Left ventricle myocardium inferior (tissue), 1 donor: ENCODE measurements around the gene EHBP1. TPM values are rescaled to one million over a fixed set of nuclear protein-coding genes. Genes with fewer than 3 reads are reported as not detected.

ENCODE experiments used
- DNase-seq: peaks from one replicate; pipeline ENCODE4 v3.0.0-alpha.2; 2020
- H3K27ac ChIP-seq: fragments of 200-600 bp; replicated peaks from 2 replicates; pipeline ENCODE4 v1.8.0; 2021
- H3K27me3 ChIP-seq: fragments of 200-600 bp; 2 replicates; pipeline ENCODE4 v1.8.0; 2021; ENCODE audit warnings: low read depth
- H3K36me3 ChIP-seq: fragments of 200-600 bp; 2 replicates; pipeline ENCODE4 v1.8.0; 2021
- H3K4me1 ChIP-seq: fragments of 200-600 bp; 2 replicates; pipeline ENCODE4 v1.8.0; 2021
- H3K4me3 ChIP-seq: fragments of 200-600 bp; 2 replicates; pipeline ENCODE4 v1.8.0; 2021; ENCODE audit warnings: mild to moderate bottlenecking, moderate library complexity
- H3K9me3 ChIP-seq: fragments of 200-600 bp; replicated peaks from 2 replicates; pipeline ENCODE4 v1.8.0; 2021
- CTCF ChIP-seq: fragments of 200-600 bp; IDR thresholded peaks from 2 replicates; pipeline ENCODE4 v1.8.0; 2021; ENCODE audit warnings: antibody characterized with exemption, mild to moderate bottlenecking, borderline replicate concordance
- intact Hi-C: fragments of 100-400 bp; cut with micrococcal nuclease; formaldehyde crosslinking; loops from one replicate; pipeline ENCODE4 v1.11.0; 2022
- total RNA-seq: library from RNA; stranded (reverse); fragmentation: NEBNext Ultra II Directional; extraction: Animal tissue kit (Norgen Biotek cat#: 25700); gene quantifications from one replicate; pipeline ENCODE4 v1.2.1, GENCODE V29; 2021
- donor health status: DM: no; HTN: yes; CAD: no; lungs with severe emphysema.

Gene EHBP1
- total RNA-seq, 1 donor from 2014 or later = 20.4 TPM

- Histone ChIP-seq H3K27ac (no peak overlapping the region), H3K36me3 (peaks cover 13% of the 10 kb centered on the region), H3K4me1 (no peaks in the 10 kb centered on the region), H3K4me3 (no peak overlapping the region), H3K9me3 (no peaks in the 10 kb centered on the region), H3K27me3 (no peaks in the 10 kb centered on the region)
- no peak for DNase-seq
- intact Hi-C loops = no loop called here
- TF ChIP-seq CTCF = peak; percentile 44
Observed at GRCh38 chr2:63023444-63023843, 317.9 kb downstream of the EHBP1 start.

GRCh38 chr2:63027220-63027619, 321.7 kb downstream of the EHBP1 start:
- intact Hi-C loops = no loop called here
- Histone ChIP-seq H3K36me3 (peaks cover 10% of the 10 kb centered on the region), H3K9me3 (no peaks in the 10 kb centered on the region)

GRCh38 chr2:63029058-63029457, 323.5 kb downstream of the EHBP1 start:
- no peak for TF ChIP-seq CTCF
- Histone ChIP-seq H3K36me3 (peaks cover 5% of the 10 kb centered on the region), H3K4me1 (no peaks in the 10 kb centered on the region), H3K27me3 (no peaks in the 10 kb centered on the region), H3K9me3 (no peaks in the 10 kb centered on the region), H3K4me3 (no peak overlapping the region), H3K27ac (no peak overlapping the region)
- no peak for DNase-seq
- intact Hi-C loops = no loop called here

More at GRCh38 chr2:63027220-63027619, 321.7 kb downstream of the EHBP1 start:
- H3K27me3 ChIP-seq = no peaks in the 10 kb centered on the region
- H3K27ac ChIP-seq = no peak overlapping the region
- H3K4me1 ChIP-seq = no peaks in the 10 kb centered on the region
- H3K4me3 ChIP-seq = no peak overlapping the region
- DNase-seq = no peak
- no peak for TF ChIP-seq CTCF

GRCh38 chr2:63034526-63034925, 329.0 kb downstream of the EHBP1 start:
- no peak for TF ChIP-seq CTCF
- no peak for DNase-seq
- intact Hi-C loops = no loop called here

GRCh38 chr2:63035169-63035568, 329.7 kb downstream of the EHBP1 start:
- intact Hi-C loops = no loop called here
- Histone ChIP-seq H3K27me3 (peaks cover 25% of the 10 kb centered on the region), H3K36me3 (no peaks in the 10 kb centered on the region), H3K9me3 (no peaks in the 10 kb centered on the region), H3K4me3 (no peak overlapping the region), H3K4me1 (peaks cover 5% of the 10 kb centered on the region), H3K27ac (no peak overlapping the region)
- no peak for TF ChIP-seq CTCF
- no peak for DNase-seq

More at GRCh38 chr2:63034526-63034925, 329.0 kb downstream of the EHBP1 start:
- peaks cover 5% of the 10 kb centered on the region for H3K4me1 ChIP-seq
- no peaks in the 10 kb centered on the region for H3K36me3 ChIP-seq
- no peak overlapping the region for H3K4me3 ChIP-seq
- H3K9me3 ChIP-seq = no peaks in the 10 kb centered on the region
- peaks cover 22% of the 10 kb centered on the region for H3K27me3 ChIP-seq
- H3K27ac ChIP-seq = no peak overlapping the region

- H3K36me3 ChIP-seq = no peaks in the 10 kb centered on the region
- no peak overlapping the region for H3K4me3 ChIP-seq
- H3K27ac ChIP-seq = no peak overlapping the region
- no peak for TF ChIP-seq CTCF
- H3K4me1 ChIP-seq = peaks cover 5% of the 10 kb centered on the region
- peaks cover 30% of the 10 kb centered on the region for H3K27me3 ChIP-seq
- no peak for DNase-seq
- intact Hi-C loops = no loop called here
- H3K9me3 ChIP-seq = no peaks in the 10 kb centered on the region
Observed at GRCh38 chr2:63035660-63036059, 330.1 kb downstream of the EHBP1 start.
